ENCODE data around the gene PEAK1.
A peak's percentile ranks its signal among the peaks of the same experiment; 100 is the strongest.

Gene PEAK1

GRCh38 chr15:77386626-77387025 lies 33.3 kb downstream of the PEAK1 start:
- H3K4me3 ChIP-seq (ENCODE audit: low read depth, low read length), result no peak overlapping the region
- ChIA-PET POLR2A (no interaction called here), CTCF (interaction anchor here (0.6 kb wide), 1 partner anchor 213 kb away, joined by 4 read pairs; no protein-coding TSS in a partner anchor)
- no peaks in the 10 kb centered on the region; a peak in 1 of 3 replicates for H3K36me3 ChIP-seq (ENCODE audit: control insufficient read depth in 2 of 2, insufficient read depth in 1 of 2, low read length in 2 of 2)
- H3K4me1 ChIP-seq (ENCODE audit: control insufficient read depth, insufficient read depth, low read length), result peaks cover 12% of the 10 kb centered on the region
- no peak for TF ChIP-seq ZNF639 (tag by site-specific recombination; IDR thresholded peaks at IDR 0.05)
- TF ChIP-seq, protein P1, sequence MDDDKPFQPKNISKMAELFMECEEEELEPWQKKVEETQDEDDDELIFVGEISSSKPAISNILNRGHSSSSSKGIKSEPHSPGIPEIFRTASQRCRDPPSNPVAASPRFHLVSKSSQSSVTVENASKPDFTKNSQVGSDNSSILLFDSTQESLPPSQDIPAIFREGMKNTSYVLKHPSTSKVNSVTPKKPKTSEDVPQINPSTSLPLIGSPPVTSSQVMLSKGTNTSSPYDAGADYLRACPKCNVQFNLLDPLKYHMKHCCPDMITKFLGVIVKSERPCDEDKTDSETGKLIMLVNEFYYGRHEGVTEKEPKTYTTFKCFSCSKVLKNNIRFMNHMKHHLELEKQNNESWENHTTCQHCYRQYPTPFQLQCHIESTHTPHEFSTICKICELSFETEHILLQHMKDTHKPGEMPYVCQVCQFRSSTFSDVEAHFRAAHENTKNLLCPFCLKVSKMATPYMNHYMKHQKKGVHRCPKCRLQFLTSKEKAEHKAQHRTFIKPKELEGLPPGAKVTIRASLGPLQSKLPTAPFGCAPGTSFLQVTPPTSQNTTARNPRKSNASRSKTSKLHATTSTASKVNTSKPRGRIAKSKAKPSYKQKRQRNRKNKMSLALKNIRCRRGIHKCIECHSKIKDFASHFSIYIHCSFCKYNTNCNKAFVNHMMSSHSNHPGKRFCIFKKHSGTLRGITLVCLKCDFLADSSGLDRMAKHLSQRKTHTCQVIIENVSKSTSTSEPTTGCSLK (tag by site-specific recombination; IDR thresholded peaks at IDR 0.05), result no peak
- no peaks in the 10 kb centered on the region for H3K9me3 ChIP-seq (ENCODE audit: control insufficient read depth, insufficient read depth, low read depth, low read length)
- no peak overlapping the region for H3K27ac ChIP-seq (ENCODE audit: extremely low read depth, low read depth, low read length)

DNA sequence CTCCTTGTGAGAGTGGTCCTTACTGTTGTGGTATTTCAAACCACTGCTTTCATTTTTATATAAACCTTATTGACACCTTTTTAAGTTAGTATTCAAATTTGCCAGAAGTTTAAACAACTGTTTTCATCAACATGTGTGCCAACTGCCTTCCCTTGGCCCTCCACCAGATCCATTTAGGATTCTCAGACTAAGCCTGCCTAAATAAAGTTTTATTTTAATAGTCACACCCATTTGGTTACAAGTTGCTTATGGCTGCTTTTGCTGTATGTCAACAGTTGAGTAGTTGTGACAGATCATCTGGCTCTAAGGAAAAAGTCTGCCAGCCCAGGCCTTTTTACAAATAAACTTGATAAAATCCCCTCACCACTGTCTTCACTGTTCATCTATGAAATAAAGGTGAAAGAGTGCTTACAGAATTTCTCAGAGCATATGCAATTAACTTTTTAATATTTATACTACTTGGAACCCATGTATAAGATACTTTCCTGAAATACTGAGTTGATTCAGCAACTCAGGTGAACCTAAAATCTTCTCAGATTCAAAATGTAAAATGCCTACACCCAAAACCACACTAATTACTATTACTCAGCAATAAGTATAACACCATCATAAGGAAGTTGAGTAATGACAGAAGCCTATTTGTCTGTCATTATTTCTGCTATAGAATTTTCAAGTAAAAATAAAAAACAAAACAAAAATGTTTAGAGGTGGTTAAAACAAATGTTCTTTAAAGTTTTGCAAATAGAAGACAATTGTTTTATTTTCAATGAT lies 35.1 kb downstream of the PEAK1 start:
- H3K27ac ChIP-seq (ENCODE audit: extremely low read depth, low read depth, low read length), result no peak overlapping the region
- no peaks in the 10 kb centered on the region for H3K9me3 ChIP-seq (ENCODE audit: control insufficient read depth, insufficient read depth, low read depth, low read length)
- no peak overlapping the region for H3K4me3 ChIP-seq (ENCODE audit: low read depth, low read length)
- H3K4me1 ChIP-seq (ENCODE audit: control insufficient read depth, insufficient read depth, low read length), result peaks cover 12% of the 10 kb centered on the region
- POLR2A ChIA-PET, result no interaction called here
- TF ChIP-seq TRIM28 (IDR thresholded peaks at IDR 0.05; ENCODE audit: borderline replicate concordance, low read length), result no peak
- TF ChIP-seq SCRT2 (tag by site-specific recombination; IDR thresholded peaks at IDR 0.05), result peak; percentile 23; the same call in 1 of the 2 replicates
- no peak for TF ChIP-seq ZNF404 (tag by site-specific recombination; IDR thresholded peaks at IDR 0.05)
- H3K36me3 ChIP-seq (ENCODE audit: control insufficient read depth in 2 of 2, insufficient read depth in 1 of 2, low read length in 2 of 2), result no peaks in the 10 kb centered on the region; a peak in 1 of 3 replicates
- CTCF ChIA-PET, result interaction anchor here (0.6 kb wide), 1 partner anchor 240 kb away, joined by 3 read pairs; no protein-coding TSS in a partner anchor

DNA sequence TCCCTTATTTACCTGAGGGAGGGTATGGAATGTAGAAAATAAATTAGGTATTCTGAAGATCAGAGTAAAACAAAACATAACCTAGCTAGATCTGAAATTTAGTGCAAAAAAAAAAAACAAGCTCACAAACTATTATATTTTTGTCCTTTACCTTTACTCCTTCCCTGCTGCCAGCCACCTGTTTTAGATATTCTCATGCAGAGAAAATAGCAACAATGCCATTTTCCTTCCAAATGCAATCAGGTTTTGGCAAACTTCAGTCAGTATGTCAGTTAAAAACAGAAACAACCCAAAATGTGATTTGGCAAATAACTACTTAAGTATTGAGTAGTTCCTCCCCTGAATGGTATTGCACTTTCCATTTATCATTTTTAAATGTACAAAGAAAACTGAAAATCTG lies 35.8 kb downstream of the PEAK1 start:
- CTCF ChIA-PET, result interaction anchor here (0.6 to 1.9 kb wide), 3 partner anchors 159 to 583 kb away, joined by 4 read pairs; no protein-coding TSS in a partner anchor
- no peaks in the 10 kb centered on the region; a peak in 1 of 3 replicates for H3K36me3 ChIP-seq (ENCODE audit: control insufficient read depth in 2 of 2, insufficient read depth in 1 of 2, low read length in 2 of 2)
- peaks cover 12% of the 10 kb centered on the region for H3K4me1 ChIP-seq (ENCODE audit: control insufficient read depth, insufficient read depth, low read length)
- H3K4me3 ChIP-seq (ENCODE audit: low read depth, low read length), result no peak overlapping the region
- no peak overlapping the region for H3K27ac ChIP-seq (ENCODE audit: extremely low read depth, low read depth, low read length)
- no peaks in the 10 kb centered on the region for H3K9me3 ChIP-seq (ENCODE audit: control insufficient read depth, insufficient read depth, low read depth, low read length)
- POLR2A ChIA-PET, result no interaction called here
- TF ChIP-seq, protein P2, sequence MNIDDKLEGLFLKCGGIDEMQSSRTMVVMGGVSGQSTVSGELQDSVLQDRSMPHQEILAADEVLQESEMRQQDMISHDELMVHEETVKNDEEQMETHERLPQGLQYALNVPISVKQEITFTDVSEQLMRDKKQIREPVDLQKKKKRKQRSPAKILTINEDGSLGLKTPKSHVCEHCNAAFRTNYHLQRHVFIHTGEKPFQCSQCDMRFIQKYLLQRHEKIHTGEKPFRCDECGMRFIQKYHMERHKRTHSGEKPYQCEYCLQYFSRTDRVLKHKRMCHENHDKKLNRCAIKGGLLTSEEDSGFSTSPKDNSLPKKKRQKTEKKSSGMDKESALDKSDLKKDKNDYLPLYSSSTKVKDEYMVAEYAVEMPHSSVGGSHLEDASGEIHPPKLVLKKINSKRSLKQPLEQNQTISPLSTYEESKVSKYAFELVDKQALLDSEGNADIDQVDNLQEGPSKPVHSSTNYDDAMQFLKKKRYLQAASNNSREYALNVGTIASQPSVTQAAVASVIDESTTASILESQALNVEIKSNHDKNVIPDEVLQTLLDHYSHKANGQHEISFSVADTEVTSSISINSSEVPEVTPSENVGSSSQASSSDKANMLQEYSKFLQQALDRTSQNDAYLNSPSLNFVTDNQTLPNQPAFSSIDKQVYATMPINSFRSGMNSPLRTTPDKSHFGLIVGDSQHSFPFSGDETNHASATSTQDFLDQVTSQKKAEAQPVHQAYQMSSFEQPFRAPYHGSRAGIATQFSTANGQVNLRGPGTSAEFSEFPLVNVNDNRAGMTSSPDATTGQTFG (tag by site-specific recombination; IDR thresholded peaks at IDR 0.05; ENCODE audit: borderline replicate concordance), result no peak
- no peak for TF ChIP-seq ZBTB17 (tag by site-specific recombination; IDR thresholded peaks at IDR 0.05)
- no peak for TF ChIP-seq ZNF324 (tag by site-specific recombination; IDR thresholded peaks at IDR 0.05)
- TF ChIP-seq, protein P3, sequence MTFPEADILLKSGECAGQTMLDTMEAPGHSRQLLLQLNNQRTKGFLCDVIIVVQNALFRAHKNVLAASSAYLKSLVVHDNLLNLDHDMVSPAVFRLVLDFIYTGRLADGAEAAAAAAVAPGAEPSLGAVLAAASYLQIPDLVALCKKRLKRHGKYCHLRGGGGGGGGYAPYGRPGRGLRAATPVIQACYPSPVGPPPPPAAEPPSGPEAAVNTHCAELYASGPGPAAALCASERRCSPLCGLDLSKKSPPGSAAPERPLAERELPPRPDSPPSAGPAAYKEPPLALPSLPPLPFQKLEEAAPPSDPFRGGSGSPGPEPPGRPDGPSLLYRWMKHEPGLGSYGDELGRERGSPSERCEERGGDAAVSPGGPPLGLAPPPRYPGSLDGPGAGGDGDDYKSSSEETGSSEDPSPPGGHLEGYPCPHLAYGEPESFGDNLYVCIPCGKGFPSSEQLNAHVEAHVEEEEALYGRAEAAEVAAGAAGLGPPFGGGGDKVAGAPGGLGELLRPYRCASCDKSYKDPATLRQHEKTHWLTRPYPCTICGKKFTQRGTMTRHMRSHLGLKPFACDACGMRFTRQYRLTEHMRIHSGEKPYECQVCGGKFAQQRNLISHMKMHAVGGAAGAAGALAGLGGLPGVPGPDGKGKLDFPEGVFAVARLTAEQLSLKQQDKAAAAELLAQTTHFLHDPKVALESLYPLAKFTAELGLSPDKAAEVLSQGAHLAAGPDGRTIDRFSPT (tag by site-specific recombination; IDR thresholded peaks at IDR 0.05), result no peak
- no peak for TF ChIP-seq ZFHX2 (tag by site-specific recombination; conservative IDR thresholded peaks at IDR 0.05)
- no peak for TF ChIP-seq ZNF157 (tag by site-specific recombination; IDR thresholded peaks at IDR 0.05)
- TF ChIP-seq BCL11A (tag by site-specific recombination; IDR thresholded peaks at IDR 0.05; ENCODE audit: low read depth), result no peak
- TF ChIP-seq ZBTB6 (tag by site-specific recombination; IDR thresholded peaks at IDR 0.05), result no peak
- TF ChIP-seq ZNF292 (tag by site-specific recombination; IDR thresholded peaks at IDR 0.05; ENCODE audit: borderline replicate concordance, low read depth), result no peak
- no peak for TF ChIP-seq ZNF311 (tag by site-specific recombination; IDR thresholded peaks at IDR 0.05; ENCODE audit: borderline replicate concordance)

Data from HEK293 (cell line).